Fibroblast of lung (primary cell): Measurements from ENCODE around the gene SFMBT2. TPM values are rescaled to one million over a fixed set of nuclear protein-coding genes. Genes with fewer than 3 reads are reported as not detected.

Source experiments
- DNase-seq, 2 donors: peaks; one replicate each; pipeline versions ENCODE4 v3.0.0 to v3.0.0-alpha.2; 2010; ENCODE audit warnings: low read depth in 2 of 2
- H2AFZ ChIP-seq: 2 replicates; pipeline ENCODE4 v1.5.1; 2012; ENCODE audit warnings: low read length, control low read depth, inconsistent platforms
- H3K27ac ChIP-seq: 2 replicates; pipeline ENCODE4 v1.5.1; 2011; ENCODE audit warnings: low read length, control low read depth; ENCODE audit not compliant: insufficient read depth
- H3K27me3 ChIP-seq: 2 replicates; pipeline ENCODE4 v1.5.1; 2011; ENCODE audit warnings: mild to moderate bottlenecking, low read length; ENCODE audit not compliant: control insufficient read depth, insufficient read depth
- H3K36me3 ChIP-seq: 2 replicates; pipeline ENCODE4 v1.5.1; 2011; ENCODE audit warnings: low read length; ENCODE audit not compliant: control insufficient read depth, insufficient read depth
- H3K4me1 ChIP-seq: 2 replicates; pipeline ENCODE4 v1.5.1; 2011; ENCODE audit warnings: low read length; ENCODE audit not compliant: control insufficient read depth, insufficient read depth; ENCODE audit errors: extremely low read depth
- H3K4me2 ChIP-seq: 2 replicates; pipeline ENCODE4 v1.5.1; 2011; ENCODE audit warnings: low read length, control low read depth; ENCODE audit not compliant: insufficient read depth; ENCODE audit errors: extremely low read depth
- H3K4me3 ChIP-seq, 4 experiments: fragments of 200-600 bp in 1 of 4; sonication (generic) in 1 of 4; replicated peaks in 1 of 4; 2 replicates each; pipeline ENCODE4 v1.5.1; 2011 to 2016; ENCODE audit warnings: low read length in 4 of 4, low read depth in 3 of 4, mild to moderate bottlenecking in 3 of 4, control low read depth in 2 of 4, inconsistent platforms in 1 of 4, mixed read lengths in 1 of 4; ENCODE audit not compliant: insufficient read depth in 1 of 4; ENCODE audit errors: control extremely low read depth in 1 of 4
- H3K79me2 ChIP-seq: 2 replicates; pipeline ENCODE4 v1.5.1; 2012; ENCODE audit warnings: mild to moderate bottlenecking, low read length, inconsistent platforms; ENCODE audit not compliant: control insufficient read depth, insufficient read depth
- H3K9ac ChIP-seq: 2 replicates; pipeline ENCODE4 v1.5.1; 2011; ENCODE audit warnings: mild to moderate bottlenecking, low read length, control low read depth; ENCODE audit not compliant: insufficient read depth
- H3K9me3 ChIP-seq: 2 replicates; pipeline ENCODE4 v1.5.1; 2012; ENCODE audit warnings: low read depth, low read length; ENCODE audit not compliant: control insufficient read depth, insufficient read depth
- H4K20me1 ChIP-seq: 2 replicates; pipeline ENCODE4 v1.5.1; 2011; ENCODE audit warnings: low read length; ENCODE audit not compliant: control insufficient read depth, insufficient read depth; ENCODE audit errors: extremely low read depth
- CTCF ChIP-seq, 2 donors: IDR thresholded peaks in 1 of 2; conservative IDR thresholded peaks in 1 of 2; 1 replicate in 1 of 2; 2 replicates in 1 of 2; pipeline ENCODE4 v1.5.1; 2011 to 2012; ENCODE audit warnings: low read length in 2 of 2, control low read depth in 1 of 2, inconsistent platforms in 1 of 2, low read depth in 1 of 2, mild to moderate bottlenecking in 1 of 2
- EZH2 ChIP-seq: IDR thresholded peaks from 2 replicates; pipeline ENCODE4 v1.5.1; 2012; ENCODE audit warnings: low read length, control low read depth, mild to moderate bottlenecking; ENCODE audit errors: missing control alignments
- polyA plus RNA-seq, 2 donors: library from polyadenylated mRNA; depleted of rRNA in 1 of 2; stranded (reverse) in 1 of 2; unstranded in 1 of 2; fragments of >200 nt; gene quantifications; 2 replicates each; pipeline ENCODE4 v1.2.1, GENCODE V29; 2011 to 2012; ENCODE audit warnings: missing spikeins in 1 of 2
- total RNA-seq: library from RNA; depleted of rRNA; stranded (reverse); fragments of >200 nt; gene quantifications from 2 replicates; pipeline ENCODE4 v1.2.1, GENCODE V29; 2014

SFMBT2 gene
- total and polyA plus RNA-seq, 2 donors (not counting 1 experiment from before 2014, with no cell fraction given), result 0.52 to 2.5 TPM

- no peaks in the 10 kb centered on the region for H3K9me3 ChIP-seq
- no peak overlapping the region for H3K4me3 ChIP-seq
- no peak overlapping the region for H3K4me2 ChIP-seq
- H3K9ac ChIP-seq, result no peak overlapping the region
- H3K36me3 ChIP-seq, result no peaks in the 10 kb centered on the region
- peak; percentile 83 to 84 for DNase-seq
- H4K20me1 ChIP-seq, result no peaks in the 10 kb centered on the region
- no peak for TF ChIP-seq EZH2
- TF ChIP-seq CTCF (conservative IDR thresholded peaks at IDR 0.05 in 1 of 2, IDR thresholded peaks at IDR 0.05 in 1 of 2; ENCODE audit: low read depth in 1 of 2, low read length in 2 of 2), result no peak
- H2AFZ ChIP-seq, result no peak overlapping the region
- H3K4me1 ChIP-seq, result no peaks in the 10 kb centered on the region
- H3K27me3 ChIP-seq, result no peaks in the 10 kb centered on the region
- no peaks in the 10 kb centered on the region for H3K79me2 ChIP-seq
- H3K27ac ChIP-seq, result no peak overlapping the region
Measured at GRCh38 chr10:7199152-7199760, 211.6 kb downstream of the SFMBT2 start.

DNA sequence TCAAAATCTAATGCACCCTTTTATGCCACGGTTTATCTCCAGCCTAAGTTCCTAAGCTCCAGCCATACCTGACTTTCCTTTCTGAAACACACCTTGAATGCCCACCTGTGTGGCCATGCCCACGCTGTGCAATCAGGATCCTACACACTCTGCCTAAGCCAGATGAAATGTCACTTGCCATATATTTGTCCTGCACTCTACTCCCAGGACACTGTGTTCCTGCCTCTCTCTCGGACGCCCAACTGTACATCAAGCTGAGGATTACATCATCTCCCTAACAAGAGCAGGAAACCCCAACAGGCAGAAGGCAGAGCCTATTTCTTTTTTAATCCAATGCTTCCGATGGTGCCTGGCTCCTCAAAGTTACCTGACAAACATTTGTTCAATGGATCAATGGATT, 214.6 kb downstream of the SFMBT2 start:
- Histone ChIP-seq H3K4me3 (no peak overlapping the region), H3K27me3 (no peaks in the 10 kb centered on the region), H3K9me3 (no peaks in the 10 kb centered on the region), H3K27ac (no peak overlapping the region), H3K4me2 (no peak overlapping the region), H3K36me3 (no peaks in the 10 kb centered on the region), H4K20me1 (no peaks in the 10 kb centered on the region), H3K4me1 (no peaks in the 10 kb centered on the region), H2AFZ (no peak overlapping the region), H3K9ac (no peak overlapping the region), H3K79me2 (no peaks in the 10 kb centered on the region)
- DNase-seq, result no peak
- no peak for TF ChIP-seq CTCF (conservative IDR thresholded peaks at IDR 0.05 in 1 of 2, IDR thresholded peaks at IDR 0.05 in 1 of 2; ENCODE audit: low read depth in 1 of 2, low read length in 2 of 2)
- no peak for TF ChIP-seq EZH2

DNA sequence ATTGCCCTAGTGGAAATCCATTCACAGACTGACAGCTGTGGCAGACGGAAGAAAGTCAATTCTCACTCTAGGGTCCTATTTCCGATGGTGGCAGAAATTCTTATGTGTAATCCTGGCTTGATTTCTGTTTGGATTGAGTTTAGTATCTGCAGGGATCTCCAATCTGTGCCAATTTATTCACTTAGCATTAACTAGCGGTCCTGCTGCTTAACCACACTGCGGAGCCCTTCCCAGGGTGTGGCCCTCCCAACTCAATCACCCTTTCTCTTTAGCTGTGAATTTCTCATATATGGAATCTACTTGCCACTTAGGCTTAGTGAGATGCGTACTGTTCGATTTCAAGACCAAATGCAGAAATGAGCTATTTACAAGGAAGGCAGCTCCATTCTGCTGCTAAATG, 215.7 kb downstream of the SFMBT2 start:
- Histone ChIP-seq H3K36me3 (no peaks in the 10 kb centered on the region), H3K27ac (no peak overlapping the region), H3K9me3 (no peaks in the 10 kb centered on the region), H2AFZ (no peak overlapping the region), H3K9ac (no peak overlapping the region), H3K4me1 (no peaks in the 10 kb centered on the region), H4K20me1 (no peaks in the 10 kb centered on the region), H3K4me3 (no peak overlapping the region), H3K4me2 (no peak overlapping the region), H3K27me3 (no peaks in the 10 kb centered on the region), H3K79me2 (no peaks in the 10 kb centered on the region)
- TF ChIP-seq EZH2, result no peak
- no peak for TF ChIP-seq CTCF (conservative IDR thresholded peaks at IDR 0.05 in 1 of 2, IDR thresholded peaks at IDR 0.05 in 1 of 2; ENCODE audit: low read depth in 1 of 2, low read length in 2 of 2)
- no peak for DNase-seq
